ENCODE measurements around the gene INKA1. TPM values are rescaled to one million over a fixed set of nuclear protein-coding genes. Genes with fewer than 3 reads are reported as not detected.
"Not testable (repeated sequence)": the region's sequence is repeated elsewhere in the genome, so short reads cannot be mapped to it uniquely, and the experiment has no call there.

Gene INKA1
- 2.8 and 6.4 TPM in 2 replicates for total RNA-seq (2014; rRNA removed; shearing (Covaris generic))

DNA sequence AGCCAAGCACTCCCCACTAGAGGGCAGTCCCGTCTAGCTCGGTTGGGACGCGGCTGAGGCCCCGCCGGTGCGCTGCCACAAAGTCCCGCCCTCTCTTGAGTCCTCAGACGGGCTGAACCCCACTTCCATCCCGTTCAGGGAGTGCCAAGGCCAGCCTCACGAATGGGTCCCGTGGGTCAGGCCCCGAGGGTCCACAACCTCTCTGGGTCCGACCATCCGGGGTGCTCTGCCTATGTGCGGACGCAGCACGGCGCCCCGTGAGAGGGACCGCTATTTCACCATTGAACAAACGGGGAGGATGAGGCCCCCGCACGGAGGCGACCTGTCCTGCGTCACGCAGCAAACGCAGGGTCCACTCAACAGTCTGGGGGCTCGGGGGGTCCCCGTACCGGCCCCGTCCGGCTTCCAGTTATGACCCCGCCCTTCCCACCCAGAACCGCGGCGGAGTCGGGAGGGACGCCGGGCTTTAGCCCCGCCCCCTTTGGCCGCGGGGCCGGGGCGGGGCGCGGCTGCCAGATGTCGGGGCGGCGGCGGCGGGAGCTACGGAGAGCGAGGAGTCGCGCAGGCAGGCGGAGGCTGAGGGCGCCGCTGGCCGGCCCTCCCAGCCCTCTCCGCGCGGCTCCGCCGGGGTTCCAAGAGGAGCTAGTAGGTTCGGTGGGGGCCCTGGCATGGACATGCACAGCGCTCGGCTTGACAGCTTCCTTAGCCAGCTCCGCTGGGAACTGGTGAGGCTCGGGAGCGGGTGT is at the start of gene INKA1:
INKA1 (plus strand) TSS at position 543 of the 746 bp plus-strand sequence; CDS start at position 675, 132 bp downstream.
- DNase-seq (ENCODE audit: low spot score): peak; percentile 69

- no peak for DNase-seq (ENCODE audit: low spot score)
Measured at GRCh38 chr3:49754536-49754935, 48.5 kb upstream of the INKA1 start.

- DNase-seq (ENCODE audit: low spot score): no peak
Measured at GRCh38 chr3:49756036-49756435, 47.0 kb upstream of the INKA1 start.

GRCh38 chr3:49757197-49757596 is 45.9 kb upstream of the INKA1 start:
- DNase-seq (ENCODE audit: low spot score): no peak

DNA sequence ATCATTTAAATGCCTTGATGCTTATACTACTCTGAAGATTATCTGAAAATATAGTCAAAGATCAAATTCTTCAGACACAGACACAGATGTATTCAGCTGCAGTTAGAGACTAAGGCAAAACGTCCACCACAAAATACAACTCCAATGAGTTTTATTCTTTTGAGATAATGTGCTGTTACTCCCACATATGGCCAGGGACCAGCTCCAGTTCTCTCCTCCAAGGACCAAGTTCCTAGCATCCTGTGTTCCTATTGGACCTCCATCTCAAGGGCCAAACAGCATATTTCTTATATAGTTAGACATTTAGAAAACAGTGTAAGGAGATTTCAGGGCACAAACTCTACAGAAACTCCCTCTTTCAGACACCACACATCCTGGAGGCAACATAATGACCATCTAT is 43.8 kb upstream of the INKA1 start:
- DNase-seq (ENCODE audit: low spot score): no peak

GRCh38 chr3:49761661-49762060 is 41.4 kb upstream of the INKA1 start:
- no peak for DNase-seq (ENCODE audit: low spot score)

GRCh38 chr3:49763981-49764380 is 39.1 kb upstream of the INKA1 start:
- DNase-seq (ENCODE audit: low spot score): no peak

- DNase-seq (ENCODE audit: low spot score): no peak
Measured at GRCh38 chr3:49769286-49769915, 33.7 kb upstream of the INKA1 start.

DNA sequence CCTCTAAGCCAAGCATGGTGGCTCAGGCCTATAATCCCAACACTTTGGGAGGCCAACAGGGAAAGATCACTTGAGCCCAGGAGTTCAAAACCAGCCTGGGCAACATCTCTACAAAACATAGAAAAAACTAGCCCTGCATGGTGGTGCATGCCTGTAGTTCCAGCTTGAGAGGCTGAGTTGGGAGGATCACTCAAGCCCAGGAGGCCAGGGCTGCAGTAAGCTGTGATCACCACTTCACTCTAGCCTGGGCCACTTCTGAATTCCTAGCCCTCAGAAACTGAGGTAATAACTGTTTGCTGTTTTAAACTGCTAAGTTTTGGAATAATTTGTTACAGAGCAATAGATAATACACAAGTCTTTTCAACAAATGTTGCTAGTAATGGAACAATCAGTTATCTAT is 33.1 kb upstream of the INKA1 start:
- DNase-seq (ENCODE audit: low spot score): no peak

DNA sequence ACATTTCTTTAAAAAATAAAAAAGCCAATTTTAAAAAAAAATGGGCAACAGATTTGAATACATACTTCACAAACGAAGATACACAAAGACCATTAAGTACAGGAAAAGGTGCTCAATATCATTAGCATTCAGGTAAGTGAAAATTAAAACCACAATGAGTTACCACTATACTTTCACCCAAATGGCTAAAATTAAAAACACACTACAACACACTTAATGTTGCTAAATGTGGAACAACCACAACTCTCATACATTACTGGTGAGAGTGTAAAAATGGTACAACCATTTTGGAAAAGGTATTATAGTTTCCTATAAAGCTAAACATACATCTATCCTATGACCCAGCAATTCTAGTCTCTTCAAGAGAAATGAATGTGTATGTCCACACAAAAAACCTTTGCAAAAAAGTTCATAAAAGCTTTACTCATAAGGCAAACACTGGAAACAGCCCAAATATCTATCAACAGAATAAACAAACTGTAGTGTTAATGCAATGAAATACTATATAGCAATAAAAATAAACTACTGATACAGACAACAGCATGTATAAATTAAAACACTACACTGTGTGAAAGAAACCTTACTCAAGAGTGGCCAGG is 31.6 kb upstream of the INKA1 start:
- DNase-seq (ENCODE audit: low spot score): no peak

GRCh38 chr3:49772703-49773102 is 30.4 kb upstream of the INKA1 start:
- no peak for DNase-seq (ENCODE audit: low spot score)

GRCh38 chr3:49775538-49775937 is 27.5 kb upstream of the INKA1 start:
- DNase-seq (ENCODE audit: low spot score): no peak

DNA sequence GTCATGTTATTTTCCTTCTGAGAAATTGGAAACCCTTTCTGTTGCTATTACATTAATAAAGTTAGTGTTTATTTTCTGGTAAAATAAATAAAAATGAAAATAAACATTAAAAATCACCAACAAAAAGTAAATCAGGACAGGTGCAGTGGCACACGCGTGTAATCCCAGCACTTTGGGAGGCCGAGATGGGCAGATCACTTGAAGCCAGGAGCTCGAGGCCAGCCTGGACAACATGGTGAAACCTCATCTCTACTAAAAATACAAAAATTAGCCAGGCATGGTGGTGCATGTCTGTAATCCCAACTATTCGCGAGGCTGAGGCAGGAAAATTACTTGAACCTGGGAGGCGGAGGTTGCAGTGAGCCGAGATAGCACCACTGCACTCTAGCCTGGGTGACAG is 27.0 kb upstream of the INKA1 start:
- DNase-seq (ENCODE audit: low spot score): not testable (repeated sequence)

GRCh38 chr3:49779358-49780079 is 23.5 kb upstream of the INKA1 start:
- DNase-seq (ENCODE audit: low spot score): no peak

DNA sequence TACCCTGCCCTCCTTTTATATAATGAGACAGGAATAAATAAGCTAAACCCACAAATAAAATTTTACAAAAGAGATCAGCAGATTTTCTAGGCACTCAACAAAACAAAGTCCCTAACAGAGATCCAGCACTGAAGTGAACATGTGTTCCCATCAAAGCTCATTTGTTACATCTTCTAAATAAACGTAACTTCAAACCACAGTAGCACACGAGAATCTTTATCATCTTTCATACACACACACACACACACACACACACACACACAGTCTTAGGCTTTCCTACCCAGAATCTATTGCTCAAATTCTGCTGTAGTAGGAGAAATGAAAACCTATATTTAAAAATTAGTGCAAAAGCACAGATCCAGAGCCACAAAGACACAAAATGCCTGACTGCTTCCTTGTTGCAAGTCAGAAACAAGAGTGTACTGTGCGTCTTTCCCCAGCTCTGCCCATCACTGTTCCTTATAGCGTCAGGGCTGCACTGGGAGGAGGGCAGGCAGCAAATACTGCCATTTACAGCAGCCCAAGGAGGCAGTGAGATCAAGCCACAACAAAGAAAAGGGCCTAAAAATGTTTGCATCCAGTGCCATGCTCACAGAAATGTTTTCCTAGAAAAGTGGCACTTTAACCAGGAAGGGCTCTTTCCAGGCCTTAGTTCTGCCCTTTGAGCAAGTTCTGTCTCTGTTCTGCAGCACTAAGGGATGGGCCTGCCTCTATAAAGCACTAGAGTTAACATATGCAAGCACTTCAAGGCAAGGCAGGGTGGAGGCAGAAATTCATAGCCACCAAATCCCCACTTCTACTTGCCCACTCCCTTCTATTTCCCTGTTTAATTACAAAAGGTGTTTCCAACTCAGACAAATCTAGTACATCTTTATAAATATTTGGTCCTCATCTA is 22.7 kb upstream of the INKA1 start:
- DNase-seq (ENCODE audit: low spot score): no peak

- DNase-seq (ENCODE audit: low spot score): not testable (repeated sequence)
Measured at GRCh38 chr3:49780975-49781365, 22.1 kb upstream of the INKA1 start.

DNA sequence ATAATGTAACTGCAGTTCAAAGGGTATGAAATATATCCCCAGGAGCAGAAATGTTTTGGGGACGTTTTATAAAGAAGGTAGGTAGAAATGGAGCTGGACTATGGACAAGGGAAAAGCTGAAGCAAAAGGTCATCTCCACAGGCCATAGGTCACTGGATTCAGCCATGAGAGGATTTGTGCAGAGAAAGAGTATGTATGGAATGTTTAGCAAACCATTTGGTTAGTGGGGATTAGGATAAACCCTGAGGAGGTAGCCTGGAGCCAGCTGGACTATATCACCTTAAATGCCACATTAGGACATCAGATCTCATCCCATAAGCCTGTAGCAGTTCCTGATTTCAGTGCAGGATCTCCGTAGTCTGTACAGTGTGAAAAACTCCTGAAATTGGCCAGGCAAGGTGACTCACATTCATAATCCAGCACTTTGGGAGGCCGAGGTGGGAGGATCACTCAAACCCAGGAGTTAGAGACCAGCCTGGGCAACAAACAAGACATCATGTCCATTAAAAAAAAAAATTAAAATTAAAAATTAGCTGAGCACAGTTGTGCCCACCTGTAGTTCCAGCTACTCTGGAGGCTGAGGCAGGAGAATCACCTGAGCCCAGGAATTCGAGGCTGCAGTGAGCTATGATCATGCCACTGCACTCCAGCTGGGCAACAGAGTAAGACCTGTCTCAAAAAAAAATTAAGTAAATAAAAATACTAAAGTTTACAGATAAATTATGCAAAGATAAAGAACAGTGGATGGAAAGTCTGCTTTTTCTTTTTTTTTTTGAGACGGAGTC is 21.5 kb upstream of the INKA1 start:
- no peak for DNase-seq (ENCODE audit: low spot score)

- DNase-seq (ENCODE audit: low spot score): not testable (repeated sequence)
Measured at GRCh38 chr3:49782277-49782676, 20.8 kb upstream of the INKA1 start.

GRCh38 chr3:49785565-49786356 is 17.3 kb upstream of the INKA1 start:
- peak; percentile 21 for DNase-seq (ENCODE audit: low spot score)

All from A172 (cell line).